Trophoblast cell (in vitro differentiated cells and primary cell): ENCODE data around the gene DUXB.
A peak's percentile ranks its signal among the peaks of the same experiment; 100 is the strongest.

Experiments used
- DNase-seq, 2 donors: peaks; one replicate each; pipeline ENCODE4 v3.0.0-alpha.2; 2016
- H2AFZ ChIP-seq: 2 replicates; pipeline ENCODE4 v1.6.1; 2013; ENCODE audit warnings: low read length, moderate library complexity, mild to moderate bottlenecking; ENCODE audit not compliant: insufficient read depth, poor library complexity
- H2AK5ac ChIP-seq: 2 replicates; pipeline ENCODE4 v1.6.1; 2013; ENCODE audit warnings: mild to moderate bottlenecking, low read length
- H2BK120ac ChIP-seq: 2 replicates; pipeline ENCODE4 v1.6.1; 2013; ENCODE audit warnings: low read length, mild to moderate bottlenecking, moderate library complexity; ENCODE audit not compliant: insufficient read depth, poor library complexity
- H2BK12ac ChIP-seq: 2 replicates; pipeline ENCODE4 v1.6.1; 2013; ENCODE audit warnings: mild to moderate bottlenecking, low read length, moderate library complexity
- H2BK5ac ChIP-seq: 2 replicates; pipeline ENCODE4 v1.6.1; 2013; ENCODE audit warnings: low read length, low read depth, moderate library complexity, mild to moderate bottlenecking; ENCODE audit not compliant: poor library complexity
- H3K14ac ChIP-seq: 2 replicates; pipeline ENCODE4 v1.6.1; 2013; ENCODE audit warnings: mild to moderate bottlenecking, low read length
- H3K18ac ChIP-seq: 2 replicates; pipeline ENCODE4 v1.6.1; 2013; ENCODE audit warnings: mild to moderate bottlenecking, low read length
- H3K23ac ChIP-seq: 2 replicates; pipeline ENCODE4 v1.6.1; 2013; ENCODE audit warnings: low read length
- H3K27ac ChIP-seq: 2 replicates; pipeline ENCODE4 v1.5.1; 2013; ENCODE audit warnings: low read depth, mild to moderate bottlenecking, inconsistent platforms, low read length, moderate library complexity
- H3K27me3 ChIP-seq: 2 replicates; pipeline ENCODE4 v1.6.1; 2013; ENCODE audit warnings: inconsistent platforms, mild to moderate bottlenecking, low read length, moderate library complexity; ENCODE audit not compliant: insufficient read depth
- H3K36me3 ChIP-seq, 2 experiments: 1 replicate in 1 of 2; 2 replicates in 1 of 2; pipeline ENCODE4 v1.6.1; 2013; ENCODE audit warnings: low read length in 2 of 2, mild to moderate bottlenecking in 2 of 2, moderate library complexity in 1 of 2; ENCODE audit not compliant: insufficient read depth in 2 of 2, control insufficient read depth in 1 of 2
- H3K4ac ChIP-seq: 2 replicates; pipeline ENCODE4 v1.6.1; 2013; ENCODE audit warnings: low read depth, mild to moderate bottlenecking, low read length, moderate library complexity
- H3K4me1 ChIP-seq, 2 experiments: 1 replicate in 1 of 2; 2 replicates in 1 of 2; pipeline ENCODE4 v1.6.1; 2013; ENCODE audit warnings: low read length in 2 of 2, mild to moderate bottlenecking in 2 of 2, moderate library complexity in 1 of 2; ENCODE audit not compliant: insufficient read depth in 2 of 2, control insufficient read depth in 1 of 2
- H3K4me2 ChIP-seq: 2 replicates; pipeline ENCODE4 v1.6.1; 2013; ENCODE audit warnings: inconsistent platforms, mild to moderate bottlenecking, low read length, moderate library complexity
- H3K4me3 ChIP-seq: 2 replicates; pipeline ENCODE4 v1.5.1; 2013; ENCODE audit warnings: mild to moderate bottlenecking, low read depth, low read length, inconsistent platforms
- H3K79me1 ChIP-seq: one replicate; pipeline ENCODE4 v1.6.1; 2013; ENCODE audit warnings: low read length
- H3K79me2 ChIP-seq: 2 replicates; pipeline ENCODE4 v1.6.1; 2013; ENCODE audit warnings: low read length, mild to moderate bottlenecking; ENCODE audit not compliant: control insufficient read depth, insufficient read depth, poor library complexity
- H3K9ac ChIP-seq: 2 replicates; pipeline ENCODE4 v1.6.1; 2013; ENCODE audit warnings: mild to moderate bottlenecking, low read length
- H3K9me3 ChIP-seq: 2 replicates; pipeline ENCODE4 v1.6.1; 2013; ENCODE audit warnings: low read depth, mild to moderate bottlenecking, control low read depth, inconsistent platforms, low read length; ENCODE audit not compliant: insufficient read depth
- H4K12ac ChIP-seq: 2 replicates; pipeline ENCODE4 v1.6.1; 2013; ENCODE audit warnings: low read depth, mild to moderate bottlenecking, low read length, moderate library complexity
- H4K8ac ChIP-seq: 2 replicates; pipeline ENCODE4 v1.6.1; 2013; ENCODE audit warnings: low read depth, mild to moderate bottlenecking, low read length, moderate library complexity
- H4K91ac ChIP-seq: one replicate; pipeline ENCODE4 v1.6.1; 2013; ENCODE audit warnings: low read depth, mild to moderate bottlenecking, low read length, moderate library complexity
- WGBS: extraction: QIAGEN DNeasy Blood & Tissue Kit; methylation state at CpG from one replicate; pipeline ENCODE4 v1.1.7; 2013; ENCODE audit warnings: missing lambda C conversion rate; ENCODE audit not compliant: insufficient read length, insufficient coverage; ENCODE audit errors: extremely low coverage; 5-methylcytosine and 5-hydroxymethylcytosine counted together

DUXB gene

DNA sequence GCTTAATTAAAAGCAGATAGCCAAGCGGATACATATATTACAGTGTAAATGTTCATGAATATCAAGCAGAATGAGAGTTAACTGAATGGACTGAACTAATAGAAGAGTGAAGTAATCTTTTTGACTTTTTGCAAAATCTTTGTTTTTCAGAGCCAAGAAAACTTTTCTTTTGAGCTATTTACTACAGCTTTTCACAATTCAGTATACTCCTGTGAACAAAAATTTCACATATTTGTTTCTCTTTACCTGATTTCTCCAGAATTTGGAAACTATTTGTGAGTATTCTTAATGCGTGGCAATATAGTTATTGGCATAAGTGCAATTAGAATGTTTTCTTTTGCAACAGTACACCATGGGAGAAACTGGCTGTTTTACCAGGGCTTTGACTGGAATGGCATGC, 9.1 kb upstream of the DUXB start:
- no peak overlapping the region for H3K4me2 ChIP-seq
- H2BK5ac ChIP-seq, result no peak overlapping the region
- no peak overlapping the region for H2BK12ac ChIP-seq
- H3K14ac ChIP-seq, result no peak overlapping the region
- no peak overlapping the region for H3K18ac ChIP-seq
- no peak overlapping the region for H3K4ac ChIP-seq
- no peak overlapping the region for H3K4me3 ChIP-seq
- H3K79me1 ChIP-seq, result no peaks in the 10 kb centered on the region
- H4K8ac ChIP-seq, result no peak overlapping the region
- peaks cover 16% of the 10 kb centered on the region for H3K9me3 ChIP-seq
- no peak overlapping the region for H4K12ac ChIP-seq
- no peaks in the 10 kb centered on the region for H3K36me3 ChIP-seq
- no CpG with 5 or more reads among the region's 2 CpGs for WGBS
- no peak overlapping the region for H2AFZ ChIP-seq
- no peaks in the 10 kb centered on the region for H3K79me2 ChIP-seq
- no peak overlapping the region for H3K23ac ChIP-seq
- no peak overlapping the region for H2AK5ac ChIP-seq
- no peaks in the 10 kb centered on the region for H3K27me3 ChIP-seq
- no peak overlapping the region for H4K91ac ChIP-seq
- DNase-seq, result no peak
- no peaks in the 10 kb centered on the region for H3K4me1 ChIP-seq
- H3K9ac ChIP-seq, result no peak overlapping the region
- H2BK120ac ChIP-seq, result no peak overlapping the region
- H3K27ac ChIP-seq, result no peak overlapping the region

DNA sequence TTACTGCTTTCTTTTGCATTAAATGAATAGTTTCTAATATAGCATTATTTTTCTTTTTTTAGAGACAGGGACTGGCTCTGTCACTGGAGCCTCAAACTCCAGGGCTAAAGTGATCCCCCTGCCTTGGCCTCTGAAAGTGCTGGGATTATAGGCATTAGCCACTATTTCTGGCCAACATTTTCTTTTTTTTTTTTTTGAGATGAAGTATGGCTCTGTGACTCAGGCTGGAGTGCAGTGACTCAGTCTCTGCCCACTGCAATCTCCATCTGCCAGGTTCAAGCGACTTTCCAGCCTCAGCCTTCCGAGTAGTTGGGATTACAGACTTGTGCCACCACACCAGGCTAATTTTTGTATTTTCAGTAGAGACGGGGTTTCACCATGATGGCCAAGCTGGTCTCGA, 2.0 kb upstream of the DUXB start:
- no peak overlapping the region for H2AFZ ChIP-seq
- H3K4me3 ChIP-seq, result no peak overlapping the region
- H2BK120ac ChIP-seq, result no peak overlapping the region
- H3K4me2 ChIP-seq, result no peak overlapping the region
- H3K9ac ChIP-seq, result no peak overlapping the region
- H3K4me1 ChIP-seq, result no peaks in the 10 kb centered on the region
- H3K4ac ChIP-seq, result no peak overlapping the region
- no peaks in the 10 kb centered on the region for H3K79me1 ChIP-seq
- H3K18ac ChIP-seq, result no peak overlapping the region
- no peak overlapping the region for H3K14ac ChIP-seq
- no peaks in the 10 kb centered on the region for H3K79me2 ChIP-seq
- no peak overlapping the region for H3K27ac ChIP-seq
- no peaks in the 10 kb centered on the region for H3K36me3 ChIP-seq
- DNase-seq, result no peak
- H4K8ac ChIP-seq, result no peak overlapping the region
- H2BK5ac ChIP-seq, result no peak overlapping the region
- H4K12ac ChIP-seq, result no peak overlapping the region
- no peaks in the 10 kb centered on the region for H3K27me3 ChIP-seq
- no peak overlapping the region for H3K23ac ChIP-seq
- H3K9me3 ChIP-seq, result peaks cover 4% of the 10 kb centered on the region
- WGBS, result no CpG with 5 or more reads among the region's 4 CpGs
- no peak overlapping the region for H2BK12ac ChIP-seq
- H4K91ac ChIP-seq, result no peak overlapping the region
- H2AK5ac ChIP-seq, result no peak overlapping the region

DNA sequence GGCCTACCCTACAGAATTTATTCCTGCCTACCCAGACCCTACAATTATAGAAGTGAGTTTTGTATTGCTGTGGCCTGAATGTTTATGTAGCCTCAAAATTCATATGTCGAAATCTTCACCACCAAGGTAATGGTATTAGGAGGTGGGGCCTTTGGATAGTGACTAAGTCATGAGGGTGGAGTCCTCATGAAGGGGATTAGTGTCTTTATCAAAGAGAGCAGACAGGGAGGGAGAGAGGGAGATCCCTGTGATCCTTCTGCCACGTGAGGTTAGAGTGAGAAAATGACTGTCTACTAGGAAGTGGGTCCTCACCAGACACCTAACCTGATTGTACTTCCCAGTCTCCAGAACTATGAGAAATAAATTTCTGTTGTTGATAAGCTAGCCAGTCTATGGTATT, 981 bp upstream of the DUXB start:
- no peak overlapping the region for H2BK12ac ChIP-seq
- H3K23ac ChIP-seq, result no peak overlapping the region
- no peaks in the 10 kb centered on the region for H3K36me3 ChIP-seq
- no peak overlapping the region for H3K4ac ChIP-seq
- H2BK120ac ChIP-seq, result no peak overlapping the region
- H3K4me1 ChIP-seq, result no peaks in the 10 kb centered on the region
- H3K27me3 ChIP-seq, result no peaks in the 10 kb centered on the region
- H3K79me2 ChIP-seq, result no peaks in the 10 kb centered on the region
- WGBS, result no CpG with 5 or more reads among the region's 2 CpGs
- H3K14ac ChIP-seq, result no peak overlapping the region
- H3K4me3 ChIP-seq, result no peak overlapping the region
- H2AK5ac ChIP-seq, result no peak overlapping the region
- no peak overlapping the region for H3K27ac ChIP-seq
- no peak overlapping the region for H2AFZ ChIP-seq
- peaks cover 4% of the 10 kb centered on the region for H3K9me3 ChIP-seq
- H4K8ac ChIP-seq, result no peak overlapping the region
- H3K9ac ChIP-seq, result no peak overlapping the region
- no peak overlapping the region for H3K18ac ChIP-seq
- H3K4me2 ChIP-seq, result no peak overlapping the region
- no peak overlapping the region for H4K91ac ChIP-seq
- no peak overlapping the region for H4K12ac ChIP-seq
- H2BK5ac ChIP-seq, result no peak overlapping the region
- H3K79me1 ChIP-seq, result no peaks in the 10 kb centered on the region
- DNase-seq, result no peak

DNA sequence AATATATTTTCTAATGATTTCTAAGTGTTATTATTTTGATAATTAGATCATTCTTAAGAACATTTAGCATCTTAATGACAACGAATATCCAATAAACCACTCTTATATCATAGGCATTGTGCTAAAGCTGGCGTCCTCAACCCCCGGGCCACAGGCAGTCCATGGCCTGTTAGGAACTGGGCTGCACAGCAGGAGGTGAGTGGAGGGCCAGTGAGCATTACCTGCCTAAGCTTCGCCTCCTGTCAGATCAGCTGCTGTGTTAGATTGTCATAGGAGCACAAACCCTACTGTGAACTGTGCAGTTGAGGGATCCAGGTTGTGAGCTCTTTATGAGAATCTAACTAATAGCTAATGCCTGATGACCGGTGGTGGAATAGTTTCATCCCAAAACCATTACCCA, 3.7 kb downstream of the DUXB start:
- H3K79me1 ChIP-seq, result no peaks in the 10 kb centered on the region
- H4K91ac ChIP-seq, result no peak overlapping the region
- no peak for DNase-seq
- H4K12ac ChIP-seq, result no peak overlapping the region
- H3K14ac ChIP-seq, result no peak overlapping the region
- no peaks in the 10 kb centered on the region for H3K36me3 ChIP-seq
- peak overlapping the region; percentile 33 for H3K9ac ChIP-seq
- H3K4me3 ChIP-seq, result no peak overlapping the region
- no peak overlapping the region for H3K23ac ChIP-seq
- H3K9me3 ChIP-seq, result no peaks in the 10 kb centered on the region
- H4K8ac ChIP-seq, result no peak overlapping the region
- no peak overlapping the region for H3K18ac ChIP-seq
- H2AK5ac ChIP-seq, result no peak overlapping the region
- WGBS, result no CpG with 5 or more reads among the region's 5 CpGs
- no peaks in the 10 kb centered on the region for H3K27me3 ChIP-seq
- H3K4me1 ChIP-seq, result no peaks in the 10 kb centered on the region
- H3K4ac ChIP-seq, result no peak overlapping the region
- H2BK120ac ChIP-seq, result no peak overlapping the region
- no peaks in the 10 kb centered on the region for H3K79me2 ChIP-seq
- no peak overlapping the region for H3K4me2 ChIP-seq
- no peak overlapping the region for H2BK12ac ChIP-seq
- H2AFZ ChIP-seq, result no peak overlapping the region
- H3K27ac ChIP-seq, result no peak overlapping the region
- H2BK5ac ChIP-seq, result no peak overlapping the region
